GM04503 (cell line): Measurements from ENCODE around the gene DNAJC12.
"Not testable (repeated sequence)": the region's sequence is repeated elsewhere in the genome, so short reads cannot be mapped to it uniquely, and the experiment has no call there.

Experiments used
- DNase-seq: peaks from one replicate; pipeline ENCODE4 v3.0.0-alpha.2; 2012; ENCODE audit warnings: low read depth

Gene DNAJC12

GRCh38 chr10:67839951-67840350 is 2.0 kb upstream of the DNAJC12 start:
- DNase-seq = no peak

DNA sequence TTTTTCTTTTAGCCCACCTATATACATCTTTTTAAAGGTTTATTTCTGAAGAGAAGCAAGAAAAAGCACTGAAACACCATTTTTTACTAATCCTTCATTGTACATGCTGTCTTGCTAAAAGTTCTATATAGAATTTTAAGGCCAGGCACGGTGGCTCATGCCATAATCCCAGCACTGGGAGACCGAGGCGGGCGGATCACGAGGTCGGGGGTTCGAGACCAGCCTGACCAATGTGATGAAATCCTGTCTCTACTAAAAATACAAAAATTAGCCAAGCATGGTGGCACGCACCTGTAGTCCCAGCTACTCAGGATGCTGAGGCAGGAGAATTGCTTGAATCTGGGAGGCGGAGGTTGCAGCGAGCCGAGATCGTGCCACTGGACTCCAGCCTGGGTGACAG is 1.5 kb upstream of the DNAJC12 start:
- DNase-seq = not testable (repeated sequence)

DNA sequence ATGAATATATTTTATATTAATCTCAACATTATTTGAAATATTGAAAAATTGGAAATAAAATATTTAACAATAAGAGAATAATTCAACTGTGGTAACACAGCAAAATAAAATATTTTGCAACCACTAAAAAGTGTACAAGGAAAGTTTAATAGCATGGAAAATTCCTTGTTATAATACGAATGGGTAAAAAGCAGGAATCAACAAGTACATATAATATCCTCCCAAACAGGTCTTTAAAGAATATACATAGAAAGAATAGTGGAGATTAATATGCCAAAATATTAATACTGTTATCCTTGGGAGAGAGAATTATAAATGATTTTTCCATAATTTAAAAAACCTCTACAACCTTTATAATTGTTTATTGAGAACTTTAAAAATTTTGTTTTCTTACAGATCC is 1.0 kb downstream of the DNAJC12 start:
- no peak for DNase-seq

DNA sequence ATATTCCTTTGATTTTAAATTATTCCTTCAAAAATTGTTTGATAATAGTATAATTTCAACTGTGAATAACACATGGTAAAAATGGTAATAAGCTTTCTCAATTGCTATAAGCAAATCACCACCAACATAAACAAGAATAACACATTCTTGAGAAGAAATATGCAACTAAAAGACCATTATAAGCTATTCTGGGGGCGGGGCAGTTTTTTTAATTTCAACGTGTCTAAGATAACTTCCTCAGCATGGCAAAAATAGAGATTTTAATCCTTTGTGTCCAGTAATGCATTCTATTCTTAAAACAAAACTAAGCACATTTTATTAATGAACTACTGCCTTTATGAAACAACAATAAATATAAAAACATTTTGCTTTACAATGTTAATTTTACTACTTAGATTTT is 1.5 kb downstream of the DNAJC12 start:
- DNase-seq = no peak

DNA sequence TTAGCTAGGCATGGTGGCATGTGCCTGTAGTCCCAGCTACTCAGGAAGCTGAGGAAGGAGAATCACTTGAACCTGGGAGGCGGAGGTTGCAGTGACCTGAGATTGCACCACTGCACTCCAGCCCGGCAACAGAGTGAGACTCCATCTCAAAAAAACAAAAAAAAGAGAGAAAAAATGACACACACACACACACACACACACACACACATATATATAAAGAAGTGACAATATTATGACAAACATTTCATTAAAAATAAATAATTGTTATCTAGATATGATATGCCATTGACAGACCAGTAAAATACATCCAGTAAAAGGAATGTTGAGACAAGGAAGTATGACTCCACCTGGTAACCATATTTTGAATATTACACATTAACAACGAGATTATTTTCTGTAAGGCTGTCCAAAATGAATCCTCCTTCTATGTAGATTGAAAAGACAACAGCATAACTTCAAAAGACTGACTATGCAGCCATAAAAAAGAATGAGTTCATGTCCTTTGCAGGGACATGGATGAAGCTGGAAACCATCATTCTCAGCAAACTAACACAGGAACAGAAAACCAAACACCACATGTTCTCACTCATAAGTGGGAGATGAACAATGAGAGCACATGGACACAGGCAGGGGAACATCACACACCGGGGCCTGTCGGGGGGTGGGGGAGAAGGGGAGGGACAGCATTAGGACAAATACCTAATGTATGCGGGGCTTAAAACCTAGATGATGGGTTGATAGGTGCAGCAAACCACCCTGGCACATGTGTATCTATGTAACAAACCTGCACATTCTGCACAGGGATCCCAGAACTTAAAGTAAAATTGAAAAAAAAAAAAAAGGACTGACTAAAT is 2.2 kb downstream of the DNAJC12 start:
- DNase-seq = not testable (repeated sequence)

DNA sequence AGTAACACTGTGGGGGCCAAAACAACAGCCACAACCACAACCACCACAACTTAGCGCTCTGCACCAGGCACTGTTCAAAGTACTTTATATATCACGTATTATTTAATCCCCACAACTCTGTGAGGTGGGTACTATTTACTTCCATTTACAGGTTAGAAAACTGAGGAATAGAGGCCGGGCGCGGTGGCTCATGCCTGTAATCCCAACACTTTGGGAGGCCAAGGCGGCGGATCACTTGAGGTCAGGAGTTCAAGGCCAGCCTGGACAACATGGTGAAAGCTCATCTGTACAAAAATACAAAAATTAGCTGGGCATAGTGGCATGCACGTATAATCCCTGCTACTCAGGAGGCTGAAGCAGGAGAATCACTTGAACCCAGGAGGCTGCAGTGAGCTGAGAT is 3.6 kb downstream of the DNAJC12 start:
- no peak for DNase-seq

DNA sequence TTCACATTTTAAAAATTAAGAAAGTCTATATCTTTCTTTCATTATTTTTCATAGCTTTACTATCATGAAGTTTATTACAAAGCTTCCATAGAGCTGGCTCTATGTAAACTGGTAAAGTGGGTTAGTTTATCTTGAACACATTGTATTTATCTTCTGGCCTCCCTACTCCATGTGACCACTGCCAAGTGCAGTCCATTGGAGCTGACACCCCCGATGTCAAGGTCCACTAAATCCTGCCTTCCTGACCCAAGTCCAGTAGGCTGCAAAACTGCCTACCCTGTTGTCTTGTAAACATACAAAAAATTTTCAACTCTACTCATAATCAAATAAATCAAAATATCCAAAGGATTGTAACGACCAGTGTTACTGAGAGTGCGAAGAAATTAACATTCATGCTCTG is 10.2 kb downstream of the DNAJC12 start:
- no peak for DNase-seq

GRCh38 chr10:67819768-67820204 is 18.2 kb downstream of the DNAJC12 start:
- DNase-seq = no peak

GRCh38 chr10:67818323-67818722 is 19.7 kb downstream of the DNAJC12 start:
- DNase-seq = no peak

GRCh38 chr10:67816719-67817118 is 21.3 kb downstream of the DNAJC12 start:
- no peak for DNase-seq

- DNase-seq = no peak
Observed at GRCh38 chr10:67815571-67816059, 22.4 kb downstream of the DNAJC12 start.

- no peak for DNase-seq
Observed at GRCh38 chr10:67812007-67812406, 26.0 kb downstream of the DNAJC12 start.

GRCh38 chr10:67809107-67809506 is 28.9 kb downstream of the DNAJC12 start:
- DNase-seq = no peak

DNA sequence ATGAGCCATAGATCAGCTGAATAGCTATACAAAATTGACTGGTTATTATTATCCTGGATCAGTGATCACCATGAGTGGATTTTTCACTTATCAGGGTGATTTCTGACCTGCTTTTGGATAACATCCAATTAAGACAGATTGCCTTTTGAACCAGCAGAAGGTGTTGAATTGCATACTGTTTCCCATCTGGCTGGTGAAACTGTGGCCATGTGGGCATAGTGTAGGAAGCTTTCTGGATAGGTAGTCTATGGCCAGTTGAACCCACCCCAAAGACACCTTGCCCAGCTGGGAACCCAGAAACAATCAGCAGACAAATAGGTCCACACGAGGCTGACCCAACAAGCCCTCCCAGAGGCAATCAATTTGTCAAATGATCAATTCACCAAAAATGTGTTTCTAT is 29.3 kb downstream of the DNAJC12 start:
- DNase-seq = no peak

DNA sequence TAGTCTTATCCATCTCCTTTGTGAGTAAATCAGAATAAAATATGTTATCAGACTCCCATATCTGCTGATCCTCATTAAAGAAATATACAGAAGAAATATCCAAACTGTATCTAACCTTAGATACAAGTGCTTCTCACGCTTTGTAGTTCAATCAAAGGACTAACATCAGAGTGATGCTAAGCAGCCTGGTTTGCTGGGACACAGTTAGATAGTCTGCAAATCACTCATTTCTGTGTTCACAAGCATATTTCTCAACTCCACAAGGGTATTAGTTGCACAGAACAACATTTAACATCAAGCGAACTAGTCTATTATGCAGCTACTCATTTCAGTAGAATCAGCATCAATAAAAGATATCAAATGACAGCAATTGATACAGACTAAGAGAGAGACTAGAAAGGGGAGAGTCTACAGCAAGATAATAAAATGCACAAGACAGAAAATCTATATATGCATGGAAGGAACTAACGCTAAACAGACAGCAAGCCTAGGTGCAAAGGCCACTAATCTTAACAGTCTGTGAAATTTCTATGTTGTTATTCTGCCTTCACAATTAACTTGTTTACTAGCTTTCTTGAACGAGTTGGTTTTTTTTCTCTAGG is 30.0 kb downstream of the DNAJC12 start:
- no peak for DNase-seq

GRCh38 chr10:67804395-67804678 is 33.7 kb downstream of the DNAJC12 start:
- no peak for DNase-seq

GRCh38 chr10:67803588-67804394 is 34.2 kb downstream of the DNAJC12 start:
- DNase-seq = no peak

DNA sequence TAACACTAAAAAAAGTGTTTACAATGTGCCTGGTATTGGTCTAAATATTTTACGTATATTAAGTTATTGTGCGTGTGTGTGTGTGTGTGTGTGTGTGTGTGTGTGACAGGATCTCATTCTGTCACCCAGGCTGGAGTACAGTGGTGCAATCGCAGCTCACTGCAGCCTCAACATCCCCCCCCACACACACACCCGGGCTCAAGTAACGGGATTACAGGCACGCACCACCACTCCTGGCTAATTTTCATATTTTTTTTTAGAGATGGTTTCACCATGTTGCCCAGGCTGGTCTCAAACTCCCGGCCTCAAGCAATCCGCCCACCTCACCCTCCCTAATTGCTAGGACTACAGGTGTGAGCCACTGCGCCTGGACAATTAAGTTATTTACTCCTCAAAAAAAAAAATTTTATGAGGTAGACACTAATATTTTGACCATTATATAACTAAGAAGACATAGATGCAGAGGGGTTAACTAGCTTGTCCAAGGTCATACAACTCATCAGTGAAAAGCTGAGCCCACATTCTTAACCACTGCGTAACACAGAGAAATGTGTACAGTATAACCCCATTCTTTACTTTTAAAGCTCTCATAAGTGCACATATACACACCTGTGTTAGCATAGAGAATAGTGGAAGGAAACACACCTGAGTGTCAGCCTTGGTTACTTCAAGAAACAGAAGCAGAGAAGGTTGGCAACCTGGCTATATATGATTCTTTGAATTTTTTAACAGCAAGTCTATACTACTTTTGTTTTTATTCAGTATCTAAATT is 35.0 kb downstream of the DNAJC12 start:
- no peak for DNase-seq

DNA sequence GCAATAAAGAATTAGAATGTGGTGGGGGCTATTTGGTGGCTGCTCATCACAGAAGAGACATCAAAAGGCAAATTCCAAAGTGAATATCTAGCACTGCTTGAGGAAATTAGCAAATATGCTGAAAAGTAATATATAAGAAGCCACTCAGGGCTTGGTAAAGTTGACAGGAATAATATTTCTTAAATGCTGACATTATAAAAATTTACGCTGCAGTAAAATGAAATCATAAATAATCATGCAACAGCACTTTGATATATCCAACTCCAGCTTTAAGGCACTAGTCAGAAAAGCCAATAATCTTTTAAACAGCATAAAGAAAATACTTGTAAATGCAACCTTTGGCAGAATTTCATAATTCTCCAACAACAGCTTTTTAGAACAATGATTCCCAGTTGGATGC is 36.9 kb downstream of the DNAJC12 start:
- DNase-seq = no peak

GRCh38 chr10:67794909-67795460 is 43.0 kb downstream of the DNAJC12 start:
- DNase-seq = no peak

DNA sequence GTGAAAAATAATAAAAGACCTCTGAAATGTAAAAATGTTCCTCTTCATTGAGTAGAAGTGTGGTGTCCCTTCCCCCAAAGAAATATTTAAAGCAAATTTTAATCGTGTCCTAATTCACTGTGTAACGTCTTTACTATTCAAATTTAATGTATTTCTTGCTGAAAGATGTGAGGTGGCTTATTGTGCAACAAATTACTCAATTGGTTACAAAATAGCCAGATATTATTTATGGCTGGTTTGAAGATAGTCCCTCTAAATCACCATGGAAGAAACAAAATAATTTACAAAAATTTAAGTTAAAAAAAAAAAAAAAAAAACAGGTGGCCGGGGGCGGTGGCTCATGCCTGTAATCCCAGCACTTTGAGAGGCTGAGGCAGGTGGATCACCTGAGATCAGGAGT is 43.7 kb downstream of the DNAJC12 start:
- DNase-seq = no peak

DNA sequence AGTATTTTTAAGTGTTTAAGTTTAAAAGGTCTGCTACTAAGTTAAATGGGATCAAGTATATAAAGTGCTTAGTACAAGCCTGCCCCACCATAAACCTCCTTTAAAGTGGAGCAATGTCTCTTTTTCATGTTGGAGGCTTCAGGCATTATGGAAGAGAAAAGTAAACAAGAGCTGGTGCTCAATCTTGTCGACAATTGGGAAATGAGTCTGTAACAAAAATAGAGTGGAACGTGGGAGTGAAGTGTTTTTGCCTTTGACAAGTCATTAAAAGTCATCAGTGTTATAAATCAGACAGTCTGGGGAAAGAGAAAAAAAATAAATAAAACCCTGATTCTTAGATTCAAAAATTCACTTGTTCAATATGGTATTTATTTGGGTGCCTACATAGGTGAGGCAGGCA is 44.7 kb downstream of the DNAJC12 start:
- no peak for DNase-seq
